Measurements from ENCODE around the gene SEMA5A. TPM values are rescaled to one million over a fixed set of nuclear protein-coding genes. Genes with fewer than 3 reads are reported as not detected.
A peak's percentile ranks its signal among the peaks of the same experiment; 100 is the strongest.

Gene SEMA5A
- total RNA-seq, 6 experiments from 2014 or later = 3.1 to 12.6 (median 5.7) TPM

- intact Hi-C loops (cut with DNase I) = no loop called here
- TF ChIP-seq POLR2A (IDR thresholded peaks at IDR 0.05) (no peak), CTCF (IDR thresholded peaks at IDR 0.05) (no peak)
- Histone ChIP-seq H3K27ac (no peak overlapping the region), H3K9me3 (no peaks in the 10 kb centered on the region), H3K4me1 (peaks cover 0 to 10% (median 0%) of the 10 kb centered on the region in 4 donors), H3K36me3 (peaks cover 0 to 12% (median 0%) of the 10 kb centered on the region in 4 donors), H3K27me3 (no peaks in the 10 kb centered on the region), H3K4me3 (no peak overlapping the region)
- DNase-seq (no peak), ATAC-seq (no peak)
- 87% methylated on average over 3 of the region's 4 CpGs for WGBS (ENCODE audit: insufficient coverage, low coverage, low lambda C conversion rate, missing lambda C conversion rate)
Observed at GRCh38 chr5:9553561-9553960, 7.7 kb upstream of the SEMA5A start.

- Histone ChIP-seq H3K9me3 (no peaks in the 10 kb centered on the region), H3K4me3 (no peak overlapping the region), H3K4me1 (peaks cover 0 to 5% (median 0%) of the 10 kb centered on the region in 4 donors), H3K27ac (no peak overlapping the region), H3K27me3 (no peaks in the 10 kb centered on the region), H3K36me3 (peaks cover 0 to 12% (median 0%) of the 10 kb centered on the region in 4 donors)
- TF ChIP-seq CTCF (IDR thresholded peaks at IDR 0.05) = no peak
- TF ChIP-seq POLR2A (IDR thresholded peaks at IDR 0.05) = no peak
- intact Hi-C loops (cut with DNase I) = no loop called here
- ATAC-seq = no peak
- WGBS (ENCODE audit: insufficient coverage, low coverage, low lambda C conversion rate, missing lambda C conversion rate) = 89% methylated on average over 3 of the region's 4 CpGs
- DNase-seq = no peak
Observed at GRCh38 chr5:9551567-9552537, 6.0 kb upstream of the SEMA5A start.

GRCh38 chr5:9549941-9550340 is 4.1 kb upstream of the SEMA5A start:
- Histone ChIP-seq H3K9me3 (no peaks in the 10 kb centered on the region), H3K27ac (no peak overlapping the region), H3K27me3 (no peaks in the 10 kb centered on the region), H3K36me3 (peaks cover 0 to 12% (median 0%) of the 10 kb centered on the region in 4 donors), H3K4me1 (peaks cover 0 to 14% (median 3%) of the 10 kb centered on the region in 4 donors), H3K4me3 (no peak overlapping the region)
- DNase-seq (no peak), ATAC-seq (no peak)
- intact Hi-C loops (cut with DNase I) = no loop called here
- no peak for TF ChIP-seq POLR2A (IDR thresholded peaks at IDR 0.05)
- no peak for TF ChIP-seq CTCF (IDR thresholded peaks at IDR 0.05)
- WGBS (ENCODE audit: insufficient coverage, low coverage, low lambda C conversion rate, missing lambda C conversion rate) = 88% methylated on average over 4 of the region's 5 CpGs

- H3K4me3 ChIP-seq = peak overlapping the region; percentile 76 to 83 (median 80)
- no peaks in the 10 kb centered on the region for H3K27me3 ChIP-seq
- ATAC-seq = no peak
- peaks cover 0 to 12% (median 0%) of the 10 kb centered on the region in 4 donors for H3K36me3 ChIP-seq
- peak overlapping the region in 1 of 3 donors; percentile 73 for H3K27ac ChIP-seq
- TF ChIP-seq CTCF (IDR thresholded peaks at IDR 0.05) (no peak), POLR2A (IDR thresholded peaks at IDR 0.05) (no peak)
- peaks cover 0 to 18% (median 3%) of the 10 kb centered on the region in 4 donors for H3K4me1 ChIP-seq
- WGBS (ENCODE audit: insufficient coverage, low coverage, low lambda C conversion rate, missing lambda C conversion rate) = 34% methylated on average over 9 of the region's 18 CpGs
- DNase-seq = no peak
- intact Hi-C loops (cut with DNase I) = no loop called here
- H3K9me3 ChIP-seq = no peaks in the 10 kb centered on the region
Observed at GRCh38 chr5:9547122-9547947, 1.5 kb upstream of the SEMA5A start.
